GM19240 (cell line): ENCODE results near the gene PRKAG1.

ENCODE experiments used
- DNase-seq: peaks from one replicate; pipeline ENCODE4 v3.0.0; 2011; ENCODE audit warnings: low spot score; ENCODE audit not compliant: insufficient read length

The PRKAG1 gene

DNA sequence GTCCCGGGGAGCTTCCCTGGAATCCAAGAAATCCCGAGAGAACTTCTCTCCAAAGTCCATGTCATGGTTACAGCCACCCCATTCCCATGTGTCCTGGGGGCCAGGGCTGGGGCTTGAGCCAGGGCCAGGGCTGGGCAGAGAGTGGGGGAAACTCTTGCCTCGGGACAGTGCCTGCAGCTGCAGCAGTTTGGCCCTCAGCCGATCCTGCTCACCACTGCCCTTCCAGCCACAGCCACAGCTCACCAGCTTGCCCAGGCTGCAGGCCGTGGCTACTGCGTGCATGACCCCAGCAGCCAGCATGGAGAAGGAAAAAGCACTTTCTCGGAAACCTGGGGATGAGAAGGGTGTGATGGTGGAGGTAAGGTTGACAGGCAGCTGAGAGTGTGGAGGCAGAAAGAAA is 50.6 kb downstream of the PRKAG1 start:
- no peak for DNase-seq

DNA sequence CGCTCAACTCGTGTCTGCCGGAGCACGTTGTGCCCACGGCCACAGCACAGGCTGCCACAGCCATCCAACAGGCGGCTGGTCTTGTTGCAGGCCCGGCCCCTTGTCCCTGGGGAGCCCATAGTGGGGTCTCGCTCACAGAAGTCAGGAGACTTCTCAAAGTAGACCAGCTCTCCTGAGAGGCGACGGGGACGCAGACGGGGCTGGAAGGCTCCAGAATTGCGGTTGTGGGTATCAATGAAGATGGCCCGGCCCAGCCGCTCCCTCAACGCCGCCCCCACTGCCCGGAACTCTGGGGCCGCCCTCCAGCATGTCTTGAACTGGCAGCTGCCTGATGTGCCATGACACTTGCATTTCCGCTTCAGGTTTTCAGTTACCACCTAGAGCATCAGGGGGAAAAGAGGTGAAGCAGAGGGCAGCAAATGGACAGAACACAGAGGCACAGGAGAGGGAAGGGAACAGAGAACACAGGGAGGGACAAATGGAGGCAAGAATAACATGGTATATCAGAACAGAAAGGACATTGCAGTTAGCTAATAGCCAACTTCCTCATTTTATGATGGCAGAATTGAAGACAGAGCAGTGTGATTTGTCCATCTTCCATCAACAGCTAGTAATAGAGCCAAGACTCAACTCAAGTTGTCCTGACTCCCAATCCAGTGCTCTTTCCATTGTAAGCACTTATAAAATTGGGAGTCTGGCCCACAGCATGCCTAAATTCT is 52.2 kb downstream of the PRKAG1 start:
- no peak for DNase-seq

DNA sequence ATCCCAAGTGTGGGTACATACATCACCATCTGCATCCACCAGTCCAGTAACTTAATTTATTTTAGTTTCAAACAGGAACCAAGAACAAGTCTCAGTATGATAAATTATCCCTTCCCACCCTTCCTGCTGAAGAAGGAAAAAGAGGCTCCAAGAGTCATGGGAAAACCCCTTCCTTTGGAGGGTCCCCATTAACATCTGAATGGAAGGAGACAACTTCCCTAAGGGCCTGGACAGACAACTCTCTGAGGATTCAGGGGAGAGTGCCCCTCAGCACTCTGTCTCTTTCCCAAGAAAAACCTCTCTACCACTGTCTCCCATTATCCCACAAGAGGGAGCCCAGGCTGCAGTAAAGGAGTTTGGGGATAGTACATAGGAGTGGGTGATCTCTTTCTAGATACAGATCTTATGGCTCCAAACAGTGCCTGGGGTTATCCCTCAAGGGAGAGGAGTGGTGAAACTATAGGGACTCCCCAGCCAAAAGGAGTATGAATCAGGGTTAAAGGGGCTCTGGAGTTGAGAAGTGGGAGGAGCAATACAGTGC is 53.2 kb downstream of the PRKAG1 start:
- DNase-seq: no peak

DNA sequence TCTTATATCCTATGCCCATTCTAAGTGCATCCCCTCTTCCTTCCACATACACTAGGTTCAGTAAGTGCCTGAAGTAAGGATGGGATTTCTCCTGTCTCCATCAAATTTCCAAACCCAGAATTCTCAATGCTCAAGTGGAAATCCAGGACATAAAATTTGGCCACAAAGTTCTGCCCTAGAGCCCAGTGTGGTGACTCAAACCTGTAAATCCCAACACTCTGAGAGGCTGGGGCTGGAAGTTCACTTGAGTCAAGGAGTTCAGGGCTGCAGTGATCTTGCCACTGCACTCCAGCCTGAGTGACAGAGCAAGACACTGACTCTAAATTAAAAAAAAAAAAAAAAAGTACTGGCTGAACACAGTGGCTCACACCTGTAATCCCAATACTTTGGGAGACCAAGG is 56.8 kb downstream of the PRKAG1 start:
- DNase-seq: no peak

DNA sequence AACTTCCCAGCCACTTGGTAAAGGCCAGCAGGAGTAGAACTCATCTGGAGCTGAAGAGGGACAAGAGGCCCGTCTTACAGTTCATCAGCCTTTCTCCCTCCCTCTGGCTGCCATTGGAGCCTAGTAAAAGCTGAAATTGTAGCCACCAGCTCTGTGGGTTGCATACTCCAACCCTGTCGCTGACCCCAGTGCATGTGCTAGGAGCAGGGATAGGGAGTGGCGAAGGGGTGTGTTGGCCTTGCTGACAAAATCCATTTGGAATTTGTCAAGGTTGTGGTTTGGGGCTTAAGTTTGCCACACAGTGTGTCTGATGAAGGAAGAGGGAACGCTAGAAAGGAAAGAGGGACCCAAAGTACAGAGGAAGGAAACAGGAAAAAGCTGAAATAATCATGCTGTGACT is 57.2 kb downstream of the PRKAG1 start:
- no peak for DNase-seq

DNA sequence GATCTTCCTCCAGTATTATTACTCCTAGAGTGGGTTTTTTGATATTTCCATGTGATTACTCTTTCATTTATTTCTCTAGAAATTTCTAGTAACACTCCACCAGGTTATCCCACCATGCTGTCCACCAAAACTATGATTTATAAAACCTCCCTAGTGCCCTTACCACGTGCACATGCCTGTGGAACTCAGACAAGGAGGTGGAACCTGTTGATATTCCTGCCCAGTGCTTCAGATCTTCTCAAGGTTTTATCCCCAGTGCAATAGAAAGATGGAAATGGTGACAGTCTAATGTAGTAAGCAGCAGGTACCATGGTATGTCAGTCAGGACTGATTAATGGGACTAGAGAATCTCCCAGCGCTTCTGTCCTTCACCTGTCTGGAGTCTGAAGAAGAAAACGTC is 57.7 kb downstream of the PRKAG1 start:
- no peak for DNase-seq

DNA sequence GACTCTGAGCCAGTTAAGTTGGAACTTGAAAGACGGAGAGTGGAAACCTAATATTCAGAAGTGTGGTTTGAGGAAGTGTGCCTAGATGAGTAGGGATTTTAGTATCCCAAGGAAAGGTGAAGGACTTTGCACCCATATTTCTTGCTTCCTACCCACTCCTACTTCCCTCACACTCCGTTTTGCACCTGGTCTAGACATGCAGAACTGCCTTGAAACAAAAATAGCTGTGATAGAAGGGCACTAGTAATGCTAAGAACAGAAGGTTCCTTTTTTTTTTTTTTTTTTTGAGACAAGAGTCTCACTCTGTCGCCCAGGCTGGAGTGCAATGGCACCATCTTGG is 60.6 kb downstream of the PRKAG1 start:
- no peak for DNase-seq

DNA sequence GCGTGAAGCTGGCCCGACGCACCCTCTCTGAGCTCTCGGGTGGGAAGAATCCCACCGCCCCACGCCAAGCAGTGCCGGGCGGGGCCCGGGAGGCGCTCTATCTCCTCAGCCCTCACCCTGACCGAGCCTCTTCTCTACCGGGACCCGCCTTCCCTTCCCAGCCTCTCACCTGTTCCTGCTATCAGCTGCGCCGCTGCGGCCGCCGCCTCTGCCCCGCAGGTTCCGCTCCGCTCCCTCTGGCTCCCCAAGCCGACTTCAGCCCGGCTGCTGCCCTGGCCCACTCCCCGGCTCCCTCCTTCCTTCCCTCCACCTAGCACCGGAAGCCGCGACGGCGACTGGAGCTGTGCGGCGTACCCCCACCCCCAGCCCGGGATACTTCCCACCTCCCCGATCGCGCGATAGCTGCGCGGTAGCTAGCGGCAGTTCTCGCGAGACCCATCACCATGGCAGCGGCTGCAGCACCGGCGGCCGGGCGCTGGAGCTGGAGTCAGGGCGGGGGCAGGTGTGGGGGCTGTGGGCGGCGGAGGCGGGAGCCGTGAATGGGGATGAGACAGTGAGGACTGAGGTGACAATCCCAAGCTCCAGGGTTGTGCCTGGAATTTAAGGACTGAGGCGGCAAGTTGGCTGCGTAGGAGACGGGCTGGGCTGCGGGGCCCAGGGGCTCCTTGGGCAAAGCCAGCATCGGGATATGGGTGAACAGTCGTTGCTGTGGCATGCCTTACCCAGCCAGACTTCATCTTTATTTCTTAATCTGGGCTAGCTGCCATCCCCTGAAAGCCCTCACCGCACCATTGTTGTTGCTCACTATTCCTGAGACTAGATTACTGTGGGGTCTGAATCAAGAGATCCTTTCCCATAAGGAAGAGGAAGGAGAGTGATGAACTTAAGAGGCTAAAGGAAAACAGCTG is 61.2 kb downstream of the PRKAG1 start, which contains the start of gene ARF3:
Gene ARF3 (minus strand): TSS at position 347 of the 908 bp plus-strand sequence. CDS start 16,392 bp downstream, outside the sequence.
- peak; percentile 97 for DNase-seq

DNA sequence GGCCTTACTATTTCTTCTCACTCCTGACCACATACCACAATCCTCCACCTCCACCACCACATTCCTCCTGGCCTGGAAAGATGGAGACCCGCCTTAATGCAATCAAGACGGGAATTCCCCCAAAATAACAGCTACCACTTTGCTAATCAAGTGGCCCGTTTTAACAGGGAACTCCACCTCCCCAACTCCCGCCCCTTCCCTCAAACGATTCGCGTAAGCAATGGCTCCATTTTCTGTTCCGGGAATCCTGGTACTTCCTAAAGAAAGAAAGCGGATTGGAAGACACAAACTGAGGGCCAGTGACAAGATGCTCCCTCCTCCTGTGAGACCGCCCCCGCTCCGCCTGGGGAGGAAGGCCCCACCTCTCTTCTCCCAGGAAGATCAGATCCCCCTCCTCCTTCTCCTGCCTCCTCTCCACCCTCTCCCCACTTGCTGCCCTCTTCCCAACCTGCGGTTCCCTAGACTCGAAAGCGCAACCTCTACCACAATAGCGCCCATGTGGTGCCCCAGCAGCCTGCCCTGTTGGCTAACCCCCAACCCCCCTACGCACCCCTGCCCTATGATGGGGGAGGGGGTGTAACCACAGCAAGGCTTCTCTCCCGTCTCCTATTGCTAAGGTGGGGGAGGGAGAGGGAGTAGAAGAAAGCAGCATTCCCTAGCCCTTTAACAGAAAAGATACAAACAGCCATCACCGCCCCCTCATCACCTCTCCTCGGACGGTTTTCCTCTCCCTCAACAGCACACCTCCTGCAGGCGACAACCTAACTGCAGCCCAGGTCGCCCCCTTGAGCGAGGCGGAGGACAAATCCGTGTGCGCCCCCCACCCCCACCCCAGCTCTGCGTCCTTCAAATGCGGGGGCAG is 62.1 kb downstream of the PRKAG1 start:
- no peak for DNase-seq

DNA sequence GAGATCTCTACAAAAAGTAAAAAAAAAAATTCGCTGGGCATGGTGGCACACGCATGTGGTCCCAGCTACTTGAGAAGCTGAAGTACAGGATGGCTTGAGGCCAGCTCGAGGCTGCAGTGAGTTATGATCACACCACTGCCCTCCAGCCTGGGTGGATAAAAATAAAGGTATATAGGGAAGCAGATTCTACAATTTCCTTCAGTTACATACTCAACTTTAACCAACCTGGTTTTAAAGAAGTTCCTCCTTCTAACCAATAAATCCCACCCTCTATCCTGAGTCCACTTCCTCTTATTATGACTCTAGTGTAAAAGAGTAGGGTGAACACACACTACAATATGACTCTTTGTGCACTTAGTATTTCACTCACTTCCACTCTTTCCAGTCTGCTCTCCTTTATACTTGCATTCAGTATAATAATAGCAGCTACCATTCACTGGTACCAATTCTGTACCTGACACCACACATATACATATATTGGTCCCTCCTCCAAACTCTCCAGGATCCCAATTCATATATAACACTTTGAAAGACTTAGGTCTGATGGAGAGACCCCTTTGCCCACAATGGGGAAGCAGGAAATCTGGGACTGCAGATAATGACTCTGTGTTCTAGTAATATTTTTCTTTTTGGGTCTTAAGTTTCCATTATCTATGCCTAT is 63.6 kb downstream of the PRKAG1 start:
- no peak for DNase-seq

DNA sequence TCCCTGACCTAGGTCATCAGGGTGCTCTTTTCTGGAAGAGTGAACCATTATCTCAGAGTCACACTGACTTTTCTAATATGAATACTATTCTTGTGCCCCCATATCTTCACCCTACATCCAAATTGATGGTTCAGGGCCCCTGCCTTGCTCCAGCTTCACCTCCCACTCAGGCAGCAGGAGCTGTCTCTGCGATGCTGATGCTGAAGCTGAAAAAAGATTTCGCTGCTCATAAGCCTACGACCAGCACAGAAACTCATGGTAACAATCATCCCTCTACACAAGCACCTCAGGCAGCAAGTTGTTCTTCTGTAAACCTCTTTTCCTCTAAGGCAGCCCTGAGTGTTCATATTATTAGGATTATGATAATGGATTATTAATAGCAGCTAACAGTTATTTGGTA is 64.5 kb downstream of the PRKAG1 start:
- no peak for DNase-seq

DNA sequence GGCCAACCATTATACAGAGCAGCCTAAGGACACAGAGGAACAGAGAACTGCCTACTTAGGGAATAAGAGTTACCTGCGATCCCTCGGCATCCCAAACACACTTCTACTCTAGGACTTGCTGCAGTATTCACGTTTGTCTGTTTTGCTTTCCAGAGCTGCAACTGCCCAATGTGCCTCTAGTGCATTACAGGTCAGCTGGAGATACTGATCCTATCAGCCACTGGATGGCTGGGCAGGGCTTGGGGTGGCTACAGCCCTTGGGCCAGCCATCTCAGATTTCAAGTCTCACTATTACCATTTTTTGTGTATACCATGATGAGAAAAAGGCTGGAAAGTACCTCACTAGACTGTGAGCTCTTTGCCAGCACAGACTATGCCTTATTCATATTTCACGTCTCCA is 65.9 kb downstream of the PRKAG1 start:
- no peak for DNase-seq
